Stimulated activated CD8-positive, alpha-beta memory T cell treated with anti-CD3 and anti-CD28 coated beads, Interleukin-15, amount 100 ng/mL, for 48 hours (primary cell): ENCODE data around the gene TBPL1.
"Not testable (repeated sequence)": the region's sequence is repeated elsewhere in the genome, so short reads cannot be mapped to it uniquely, and the experiment has no call there.

Experiments
- DNase-seq, 2 donors: peaks; one replicate each; pipeline ENCODE4 v3.0.0-alpha.2; 2020; ENCODE audit warnings: low read depth in 2 of 2

TBPL1 gene

DNA sequence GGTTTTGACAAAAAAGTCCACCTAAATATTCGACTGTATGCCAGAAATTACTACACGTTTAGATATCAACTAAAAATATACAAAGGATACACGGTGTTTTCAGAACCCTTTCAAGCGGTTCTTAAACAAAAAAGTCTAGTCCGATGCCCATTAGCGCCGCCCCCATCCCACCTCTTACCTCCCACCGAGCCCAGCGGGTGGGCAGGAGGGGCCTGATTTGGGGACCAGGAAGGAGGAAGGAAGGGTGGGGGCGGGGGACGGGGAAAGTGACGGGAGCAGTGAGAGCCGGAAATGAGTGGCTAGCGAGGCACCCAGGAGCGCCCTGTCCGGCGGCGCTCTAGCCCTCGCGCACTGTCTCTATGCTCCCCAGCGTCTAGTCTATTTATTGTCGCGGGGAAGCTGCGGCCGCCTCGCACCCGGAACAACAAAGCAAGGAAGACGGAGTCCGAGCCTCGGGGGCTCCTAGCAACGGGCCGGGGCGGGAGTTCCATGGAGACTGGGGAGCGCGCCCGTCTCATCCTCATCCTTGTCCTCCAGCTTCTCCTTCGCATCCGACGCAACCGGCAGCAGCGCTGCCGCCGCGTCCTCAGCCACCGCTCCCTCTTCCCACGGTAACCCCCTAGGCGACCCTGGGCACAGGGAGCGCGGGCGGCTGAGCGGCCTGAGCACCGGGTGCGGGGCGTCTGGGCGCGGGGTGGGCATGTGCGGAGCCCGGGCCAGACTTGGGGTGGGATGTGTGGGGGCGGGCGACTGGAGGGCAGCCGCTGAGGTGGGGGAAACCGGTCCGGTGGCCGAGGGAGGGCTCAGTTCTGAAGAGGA lies at the start of gene TBPL1:
TBPL1 (plus strand) TSS at position 410 of the 819 bp plus-strand sequence. CDS start 26,902 bp downstream, outside the sequence.
- DNase-seq = peak; percentile 88

DNA sequence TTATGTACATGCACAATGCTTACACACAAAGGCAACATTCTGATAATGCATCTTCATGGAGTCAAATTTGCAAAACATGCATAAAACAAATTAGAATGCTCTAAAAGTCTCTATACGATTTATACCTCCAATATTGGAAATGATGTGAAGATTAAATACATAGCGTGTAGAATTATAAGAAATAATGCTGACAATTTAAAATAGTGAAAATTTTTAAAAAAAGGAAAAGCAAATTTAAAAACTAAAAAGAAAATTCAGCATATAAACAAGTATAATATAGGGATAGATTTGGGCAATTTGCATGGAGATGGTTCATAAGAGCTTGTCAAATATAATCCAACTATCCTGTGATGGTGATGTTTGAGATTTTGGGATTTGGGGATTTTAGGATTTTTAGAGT lies 49.2 kb upstream of the TBPL1 start:
- DNase-seq = no peak

GRCh38 chr6:133906050-133906449 lies 47.0 kb upstream of the TBPL1 start:
- no peak for DNase-seq

DNA sequence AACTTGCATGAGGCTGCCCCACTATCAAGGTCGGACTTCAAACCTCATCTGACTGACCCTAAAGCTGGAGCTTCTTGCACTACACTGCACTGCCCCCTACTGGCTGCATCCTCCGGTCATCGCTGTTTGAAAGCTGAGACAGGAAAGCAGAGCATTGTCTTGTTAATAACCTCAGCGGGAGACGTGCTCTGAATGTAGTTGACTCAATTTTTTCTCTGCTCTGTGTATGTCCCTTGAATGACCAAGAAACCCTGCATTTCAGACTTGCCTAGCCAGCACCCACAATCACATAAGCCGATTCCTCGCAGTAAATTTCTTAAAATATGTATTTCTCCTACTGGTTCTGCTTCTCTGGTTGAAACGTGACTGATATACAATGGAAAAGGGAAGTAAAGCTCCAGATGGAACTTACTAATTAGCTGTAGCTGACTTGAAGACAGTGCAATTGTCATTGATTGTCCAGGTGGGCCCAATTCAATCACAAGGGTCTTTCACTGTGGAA lies 36.3 kb upstream of the TBPL1 start:
- peak; percentile 47 to 51 for DNase-seq

DNA sequence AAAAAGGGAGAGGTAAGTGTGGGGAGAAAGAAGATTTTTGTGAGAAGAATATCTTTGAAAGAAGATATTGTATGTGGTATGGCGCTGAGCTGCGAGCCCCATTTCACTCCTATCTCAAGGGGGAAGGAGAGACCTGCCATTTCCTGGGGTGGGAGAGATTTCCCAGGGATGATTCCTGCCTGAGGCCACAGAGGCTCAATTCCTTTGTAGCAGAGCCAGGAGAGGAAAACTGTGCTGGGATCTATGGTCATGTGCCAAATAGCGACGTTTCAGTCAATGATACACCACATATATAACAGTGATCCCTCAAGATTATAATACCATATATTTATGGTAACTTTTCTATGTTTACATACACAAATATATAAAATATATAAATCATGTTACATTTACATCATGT lies 35.2 kb upstream of the TBPL1 start:
- no peak for DNase-seq

GRCh38 chr6:133918208-133918930 lies 34.7 kb upstream of the TBPL1 start:
- no peak for DNase-seq

GRCh38 chr6:133919362-133919761 lies 33.7 kb upstream of the TBPL1 start:
- no peak for DNase-seq

DNA sequence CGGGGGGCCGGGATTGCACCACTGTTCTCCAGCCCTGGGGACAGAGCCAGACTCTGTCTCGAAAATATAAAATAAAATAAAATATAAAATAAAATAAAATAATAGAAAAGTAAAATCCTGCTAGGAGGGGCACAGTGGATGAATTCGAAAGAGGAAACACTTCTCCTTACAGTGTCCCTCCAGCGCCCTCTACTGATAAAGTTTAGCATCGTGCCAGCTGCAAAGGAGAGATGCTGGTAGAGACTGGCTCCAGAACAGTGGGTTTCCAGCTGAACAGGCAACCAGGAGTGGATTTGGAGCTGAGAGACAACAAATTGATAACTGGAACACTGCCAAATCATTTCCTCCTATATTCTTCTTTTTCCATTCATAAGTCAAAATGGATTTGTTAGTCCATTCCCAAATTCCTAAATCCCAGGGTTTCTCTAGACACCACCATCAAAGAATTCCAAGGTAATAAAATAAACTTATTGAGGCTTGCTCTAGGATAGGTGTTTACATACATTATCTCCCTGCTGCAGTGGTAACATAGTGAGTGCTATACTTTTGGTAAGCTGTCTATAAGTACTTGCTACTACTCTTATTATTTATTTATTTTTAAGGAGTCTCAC lies 31.7 kb upstream of the TBPL1 start:
- peak; percentile 34 to 47 for DNase-seq

DNA sequence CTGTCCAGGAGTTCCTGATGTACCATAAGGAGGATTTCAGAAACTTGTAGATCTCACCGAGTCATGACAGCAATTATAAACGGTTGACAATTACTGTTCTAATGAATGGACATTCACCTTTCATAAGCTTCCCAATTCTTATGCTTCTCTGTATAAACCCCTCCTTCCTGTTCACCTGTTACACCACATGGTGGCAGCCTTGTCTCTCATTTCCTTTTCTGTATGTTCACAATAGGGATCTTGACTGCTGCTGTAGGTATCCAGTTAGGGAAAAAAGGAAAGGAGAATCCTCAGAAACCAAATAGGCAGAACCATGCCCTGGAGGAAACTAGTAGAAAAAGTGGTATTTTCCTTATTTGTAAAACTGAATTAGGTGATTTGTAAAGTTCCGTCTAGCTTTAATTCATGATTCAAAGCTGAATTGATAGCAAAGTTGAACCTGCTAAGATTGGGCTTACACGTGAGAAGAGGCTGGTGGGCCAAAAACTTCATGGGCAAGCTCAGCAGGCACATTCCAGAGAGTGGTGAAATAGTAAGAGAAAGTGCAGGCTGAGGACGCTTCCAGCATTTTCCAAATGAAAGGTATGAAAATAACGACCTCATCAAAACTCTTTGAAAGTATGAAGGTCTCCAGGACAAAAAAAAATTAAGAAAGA lies 29.0 kb upstream of the TBPL1 start:
- peak in 1 of 2 donors; percentile 7 for DNase-seq

DNA sequence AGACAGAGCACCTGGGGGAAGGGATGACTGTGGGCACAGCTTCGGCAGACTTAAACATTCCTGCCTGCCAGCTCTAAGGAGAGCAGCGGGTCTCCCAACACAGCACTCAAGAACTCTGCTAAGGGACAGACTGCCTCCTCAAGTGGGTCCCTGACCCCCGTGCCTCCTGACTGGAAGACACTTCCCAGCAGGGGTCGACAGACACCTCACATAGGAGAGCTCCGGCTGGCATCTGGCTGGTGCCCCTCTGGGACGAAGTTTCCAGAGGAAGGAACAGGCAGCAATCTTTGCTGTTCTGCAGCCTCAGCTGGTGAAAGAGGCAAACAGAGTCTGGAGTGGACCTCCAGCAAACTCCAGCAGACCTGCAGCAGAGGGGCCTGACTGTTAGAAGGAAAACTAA lies 21.8 kb upstream of the TBPL1 start:
- not testable (repeated sequence) for DNase-seq

- DNase-seq = not testable (repeated sequence)
Observed at GRCh38 chr6:133936352-133936751, 16.7 kb upstream of the TBPL1 start.

- DNase-seq = no peak
Observed at GRCh38 chr6:133937909-133938308, 15.1 kb upstream of the TBPL1 start.

GRCh38 chr6:133938533-133938932 lies 14.5 kb upstream of the TBPL1 start:
- DNase-seq = no peak

GRCh38 chr6:133939778-133940667 lies 13.0 kb upstream of the TBPL1 start:
- no peak for DNase-seq

DNA sequence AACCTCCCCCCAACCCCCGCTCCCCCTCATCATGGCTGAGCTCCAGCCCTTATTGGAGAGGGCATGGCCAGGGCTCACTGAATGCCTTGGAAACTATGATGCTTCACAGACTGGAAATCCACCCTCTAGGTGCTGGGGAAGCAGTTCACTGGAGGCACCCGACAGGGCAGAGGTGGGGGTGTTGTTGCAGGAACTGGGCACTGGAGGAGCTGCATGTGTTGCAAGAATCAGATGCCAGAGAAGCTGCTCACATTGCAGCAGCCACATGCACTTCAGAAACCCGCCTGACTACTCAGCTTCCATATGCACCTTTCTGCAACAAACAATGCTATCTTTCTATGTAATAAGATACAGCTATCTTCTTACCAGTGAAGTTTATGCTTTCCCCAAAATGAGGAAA lies 7.9 kb upstream of the TBPL1 start:
- no peak for DNase-seq

- no peak for DNase-seq
Observed at GRCh38 chr6:133947302-133947900, 5.6 kb upstream of the TBPL1 start.

- DNase-seq = no peak
Observed at GRCh38 chr6:133948472-133948871, 4.6 kb upstream of the TBPL1 start.

GRCh38 chr6:133951227-133951626 lies 1.8 kb upstream of the TBPL1 start:
- DNase-seq = no peak

DNA sequence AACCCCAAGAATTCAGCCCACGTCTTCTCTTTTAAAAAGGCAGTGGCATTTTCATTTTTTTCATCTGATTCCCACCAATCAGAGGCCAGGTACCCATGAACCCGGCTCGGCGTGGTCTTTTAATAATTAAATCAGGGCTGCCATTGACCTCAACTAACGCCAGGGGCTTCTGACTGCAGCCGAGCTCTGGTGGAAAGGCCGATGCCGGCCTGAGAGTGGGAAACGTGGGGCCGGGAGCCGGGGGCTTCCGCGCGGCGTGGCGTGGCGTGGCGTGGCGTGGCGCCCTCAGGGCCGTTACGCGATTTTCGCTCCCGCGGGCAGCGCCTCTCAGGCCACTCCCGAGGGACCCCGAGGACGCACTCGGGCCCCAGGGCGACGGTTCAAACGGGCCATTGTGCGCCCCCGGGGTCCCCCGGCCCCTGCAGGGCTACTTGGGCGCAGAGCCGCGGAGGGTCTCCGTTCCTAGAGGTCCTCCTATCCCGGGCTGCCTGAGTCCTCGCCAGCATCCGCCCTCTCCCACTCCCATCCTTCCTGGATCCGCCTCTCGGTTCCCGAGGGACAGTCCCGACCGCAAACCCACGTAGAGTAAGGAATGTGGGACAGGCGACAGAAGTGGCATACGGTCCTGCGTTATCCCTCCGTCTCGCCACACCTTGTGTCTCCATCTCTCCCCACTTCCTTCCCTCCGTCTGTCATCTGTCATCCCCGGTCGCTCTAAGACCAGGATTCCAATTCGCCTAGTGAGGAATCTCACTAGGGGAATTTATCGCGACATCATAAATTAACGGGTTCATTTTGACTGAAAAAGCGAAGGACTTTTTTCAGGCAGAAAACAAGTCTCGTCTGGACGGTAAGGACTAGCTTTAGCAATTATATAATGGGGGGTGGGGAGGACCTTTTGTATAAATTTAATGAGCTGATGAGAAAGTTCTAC lies 876 bp upstream of the TBPL1 start:
- peak; percentile 8 to 13 for DNase-seq
